Neutrophil (primary cell): Measurements from ENCODE around the gene PSMD3.

Source experiments
- H3K27ac ChIP-seq: fragments of 200-600 bp; sonication (generic); 2 replicates; pipeline ENCODE4 v1.5.1; 2016; ENCODE audit warnings: mild to moderate bottlenecking, moderate library complexity
- H3K27me3 ChIP-seq: fragments of 200-600 bp; sonication (generic); 2 replicates; pipeline ENCODE4 v1.6.0; 2016; ENCODE audit warnings: mild to moderate bottlenecking
- H3K36me3 ChIP-seq: fragments of 200-600 bp; sonication (generic); 2 replicates; pipeline ENCODE4 v1.5.1; 2017
- H3K4me1 ChIP-seq, 2 experiments: fragments of 200-600 bp in 1 of 2; sonication (generic) in 1 of 2; 1 replicate in 1 of 2; 2 replicates in 1 of 2; pipeline versions ENCODE4 v1.5.1 to v1.6.1; 2013 to 2016; ENCODE audit warnings: low read depth in 1 of 2, low read length in 1 of 2, mild to moderate bottlenecking in 1 of 2, moderate library complexity in 1 of 2; ENCODE audit not compliant: control insufficient read depth in 1 of 2, insufficient read depth in 1 of 2
- H3K4me3 ChIP-seq, 2 experiments: fragments of 200-600 bp in 1 of 2; sonication (generic) in 1 of 2; 1 replicate in 1 of 2; 2 replicates in 1 of 2; pipeline ENCODE4 v1.5.1; 2013 to 2016; ENCODE audit warnings: low read depth in 1 of 2, low read length in 1 of 2, mild to moderate bottlenecking in 1 of 2, moderate library complexity in 1 of 2
- H3K9me3 ChIP-seq: fragments of 200-600 bp; sonication (generic); 2 replicates; pipeline ENCODE4 v1.5.1; 2016
- TF ChIP-seq, protein P1 (sequence below): fragments of 200-600 bp; sonication (generic); IDR thresholded peaks from 2 replicates; pipeline ENCODE4 v1.5.1; 2016; ENCODE audit warnings: antibody characterized with exemption

The PSMD3 gene

GRCh38 chr17:40028595-40028994 is 48.0 kb downstream of the PSMD3 start:
- Histone ChIP-seq H3K36me3 (peaks cover 71% of the 10 kb centered on the region), H3K4me1 (peaks cover 0 to 2% of the 10 kb centered on the region in 2 experiments), H3K9me3 (no peaks in the 10 kb centered on the region), H3K4me3 (no peak overlapping the region), H3K27me3 (no peaks in the 10 kb centered on the region), H3K27ac (no peak overlapping the region)
- TF ChIP-seq, protein P1, sequence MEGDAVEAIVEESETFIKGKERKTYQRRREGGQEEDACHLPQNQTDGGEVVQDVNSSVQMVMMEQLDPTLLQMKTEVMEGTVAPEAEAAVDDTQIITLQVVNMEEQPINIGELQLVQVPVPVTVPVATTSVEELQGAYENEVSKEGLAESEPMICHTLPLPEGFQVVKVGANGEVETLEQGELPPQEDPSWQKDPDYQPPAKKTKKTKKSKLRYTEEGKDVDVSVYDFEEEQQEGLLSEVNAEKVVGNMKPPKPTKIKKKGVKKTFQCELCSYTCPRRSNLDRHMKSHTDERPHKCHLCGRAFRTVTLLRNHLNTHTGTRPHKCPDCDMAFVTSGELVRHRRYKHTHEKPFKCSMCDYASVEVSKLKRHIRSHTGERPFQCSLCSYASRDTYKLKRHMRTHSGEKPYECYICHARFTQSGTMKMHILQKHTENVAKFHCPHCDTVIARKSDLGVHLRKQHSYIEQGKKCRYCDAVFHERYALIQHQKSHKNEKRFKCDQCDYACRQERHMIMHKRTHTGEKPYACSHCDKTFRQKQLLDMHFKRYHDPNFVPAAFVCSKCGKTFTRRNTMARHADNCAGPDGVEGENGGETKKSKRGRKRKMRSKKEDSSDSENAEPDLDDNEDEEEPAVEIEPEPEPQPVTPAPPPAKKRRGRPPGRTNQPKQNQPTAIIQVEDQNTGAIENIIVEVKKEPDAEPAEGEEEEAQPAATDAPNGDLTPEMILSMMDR, result no peak

- H3K27ac ChIP-seq, result no peak overlapping the region
- peaks cover 80% of the 10 kb centered on the region for H3K36me3 ChIP-seq
- no peaks in the 10 kb centered on the region for H3K4me1 ChIP-seq
- no peaks in the 10 kb centered on the region for H3K27me3 ChIP-seq
- TF ChIP-seq, protein P1, result no peak
- no peaks in the 10 kb centered on the region for H3K9me3 ChIP-seq
- H3K4me3 ChIP-seq, result no peak overlapping the region
These were observed 51.1 kb downstream of the PSMD3 start for GRCh38 chr17:40031706-40032105.

- Histone ChIP-seq H3K36me3 (peaks cover 78% of the 10 kb centered on the region), H3K27me3 (no peaks in the 10 kb centered on the region), H3K9me3 (no peaks in the 10 kb centered on the region), H3K4me1 (no peaks in the 10 kb centered on the region), H3K4me3 (no peak overlapping the region), H3K27ac (no peak overlapping the region)
- TF ChIP-seq, protein P1, result no peak
These were observed 52.0 kb downstream of the PSMD3 start for GRCh38 chr17:40032322-40033320.

- H3K27me3 ChIP-seq, result no peaks in the 10 kb centered on the region
- H3K36me3 ChIP-seq, result peaks cover 73% of the 10 kb centered on the region
- no peak overlapping the region for H3K27ac ChIP-seq
- TF ChIP-seq, protein P1, result no peak
- H3K9me3 ChIP-seq, result no peaks in the 10 kb centered on the region
- no peak overlapping the region for H3K4me3 ChIP-seq
- H3K4me1 ChIP-seq, result no peaks in the 10 kb centered on the region
These were observed 52.7 kb downstream of the PSMD3 start for GRCh38 chr17:40033339-40033738.

DNA sequence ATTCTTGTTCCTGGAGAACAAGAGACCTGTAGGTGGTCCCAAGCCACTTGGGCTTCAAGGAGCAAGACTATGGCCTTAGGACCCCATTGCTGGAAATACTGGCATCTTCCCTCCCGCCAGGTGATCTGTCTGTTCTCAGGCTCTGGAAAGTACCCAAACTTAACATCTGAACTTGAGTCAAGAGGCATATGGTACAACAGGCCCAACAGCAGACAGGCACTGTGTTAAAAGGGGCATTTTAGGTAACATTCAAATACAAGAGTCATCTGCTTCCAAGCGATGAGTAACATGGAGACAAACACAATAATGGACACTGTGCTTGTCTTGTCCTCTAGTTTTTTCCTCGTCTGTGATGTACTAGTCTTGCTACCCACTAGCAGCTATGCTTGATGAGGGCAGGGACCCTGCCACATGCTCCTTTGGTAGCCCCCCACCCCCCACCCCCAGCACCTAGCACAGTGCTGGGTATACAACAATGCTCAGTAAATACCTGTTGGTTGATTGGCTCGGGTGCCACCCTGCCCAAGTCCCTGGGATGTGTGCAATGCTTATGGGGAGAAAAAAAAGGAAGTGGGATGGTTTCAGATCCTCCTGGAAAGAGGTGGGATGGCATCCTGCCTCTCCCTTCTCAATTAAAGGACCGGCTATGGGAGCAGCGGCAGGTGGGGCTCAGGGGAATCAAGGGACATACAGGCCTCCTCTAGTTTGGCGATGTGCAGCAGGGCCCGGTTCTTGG is 54.0 kb downstream of the PSMD3 start:
- Histone ChIP-seq H3K27ac (no peak overlapping the region), H3K4me3 (no peak overlapping the region), H3K36me3 (peaks cover 60% of the 10 kb centered on the region), H3K27me3 (no peaks in the 10 kb centered on the region), H3K9me3 (no peaks in the 10 kb centered on the region), H3K4me1 (peaks cover 0 to 7% of the 10 kb centered on the region in 2 experiments)
- TF ChIP-seq, protein P1, result no peak
